Stimulated activated CD8-positive, alpha-beta memory T cell treated with anti-CD3 and anti-CD28 coated beads, Interleukin-7, amount 100 ng/mL, for 1 hour (primary cell): ENCODE measurements around the gene ANKMY1.
"Not testable (repeated sequence)": the region's sequence is repeated elsewhere in the genome, so short reads cannot be mapped to it uniquely, and the experiment has no call there.

Experiments used
- DNase-seq, 2 donors: peaks; one replicate each; pipeline ENCODE4 v3.0.0-alpha.2; 2020; ENCODE audit warnings: low read depth in 2 of 2

The ANKMY1 gene

GRCh38 chr2:240568678-240569522, 11.1 kb upstream of the ANKMY1 start:
- peak in 1 of 2 donors; percentile 31 for DNase-seq

- no peak for DNase-seq
Observed at GRCh38 chr2:240567872-240568677, 10.3 kb upstream of the ANKMY1 start, which contains the start of gene RNPEPL1. TSS of gene RNPEPL1 (plus strand) at chr2:240568484. CDS start at chr2:240568587, 103 bp downstream.

- no peak for DNase-seq
Observed at GRCh38 chr2:240567137-240567871, 9.5 kb upstream of the ANKMY1 start.

- peak; percentile 80 to 86 for DNase-seq
Observed at GRCh38 chr2:240566203-240567136, 8.7 kb upstream of the ANKMY1 start.

- DNase-seq: peak; percentile 79 to 82
Observed at GRCh38 chr2:240565333-240566202, 7.8 kb upstream of the ANKMY1 start.

- no peak for DNase-seq
Observed at GRCh38 chr2:240564561-240565332, 7.0 kb upstream of the ANKMY1 start.

GRCh38 chr2:240563951-240564560, 6.3 kb upstream of the ANKMY1 start:
- DNase-seq: no peak

GRCh38 chr2:240563231-240563630, 5.4 kb upstream of the ANKMY1 start:
- DNase-seq: not testable (repeated sequence)

GRCh38 chr2:240561325-240561971, 3.7 kb upstream of the ANKMY1 start:
- DNase-seq: no peak

- peak; percentile 99 to 100 for DNase-seq
Observed at GRCh38 chr2:240560480-240561324, 2.9 kb upstream of the ANKMY1 start.

GRCh38 chr2:240560084-240560479, 2.3 kb upstream of the ANKMY1 start, which contains the start of gene DUSP28:
TSS of gene DUSP28 (plus strand) at chr2:240560357. CDS start at chr2:240560685, 328 bp downstream.
- peak; percentile 74 to 76 for DNase-seq

GRCh38 chr2:240559286-240559685, 1.5 kb upstream of the ANKMY1 start:
- DNase-seq: no peak

GRCh38 chr2:240558236-240558761, 511 bp upstream of the ANKMY1 start:
- DNase-seq: no peak

GRCh38 chr2:240557101-240557751, 562 bp downstream of the ANKMY1 start:
- DNase-seq: no peak

- DNase-seq: peak in 1 of 2 donors; percentile 42
Observed at GRCh38 chr2:240556553-240557100, 1.2 kb downstream of the ANKMY1 start.
